SKM-1 (cell line): Measurements from ENCODE around the gene SRL.
"Not testable (repeated sequence)": the region's sequence is repeated elsewhere in the genome, so short reads cannot be mapped to it uniquely, and the experiment has no call there.

Source experiments
- DNase-seq: peaks from one replicate; lab custom pipeline; 2025; ENCODE audit not compliant: unreplicated experiment; lab: John Stamatoyannopoulos, UW

Gene SRL

GRCh38 chr16:4227040-4227332 is 14.9 kb downstream of the SRL start:
- no peak for DNase-seq

DNA sequence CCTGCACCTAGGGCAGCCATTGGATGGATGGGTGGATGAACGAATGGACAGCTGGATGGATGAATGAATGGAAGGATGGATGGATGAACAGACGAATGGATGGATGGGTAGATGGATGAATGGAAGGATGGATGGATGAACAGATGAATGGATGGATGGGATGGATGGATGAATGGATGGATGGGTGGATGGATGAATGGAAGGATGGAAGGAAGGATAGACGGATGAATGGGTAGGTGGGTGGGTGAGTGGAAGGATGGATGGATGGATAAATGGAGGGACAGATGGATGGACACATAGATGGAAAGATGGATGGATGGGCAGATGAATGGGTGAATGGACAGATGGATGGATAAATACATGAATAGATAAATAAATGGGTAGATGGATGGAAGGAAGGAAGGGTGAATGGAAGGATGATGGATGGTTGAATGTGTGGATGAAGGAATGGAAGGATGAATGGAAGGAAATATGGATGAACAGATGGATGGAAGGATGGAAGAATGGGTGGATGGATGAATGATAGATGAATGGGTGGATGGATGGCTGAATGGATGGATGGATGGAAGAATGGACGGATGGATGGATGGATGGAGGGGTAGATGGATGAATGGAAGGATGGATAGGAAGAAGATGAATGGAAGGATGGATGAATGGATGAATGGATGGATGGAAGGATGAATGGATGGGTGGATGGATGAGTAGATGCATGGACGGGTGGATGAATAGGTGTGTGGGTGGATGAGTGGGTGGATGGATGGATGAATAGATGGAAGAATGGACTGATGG is 15.4 kb downstream of the SRL start:
- DNase-seq: no peak

- no peak for DNase-seq
Observed at GRCh38 chr16:4225075-4225474, 16.8 kb downstream of the SRL start.

DNA sequence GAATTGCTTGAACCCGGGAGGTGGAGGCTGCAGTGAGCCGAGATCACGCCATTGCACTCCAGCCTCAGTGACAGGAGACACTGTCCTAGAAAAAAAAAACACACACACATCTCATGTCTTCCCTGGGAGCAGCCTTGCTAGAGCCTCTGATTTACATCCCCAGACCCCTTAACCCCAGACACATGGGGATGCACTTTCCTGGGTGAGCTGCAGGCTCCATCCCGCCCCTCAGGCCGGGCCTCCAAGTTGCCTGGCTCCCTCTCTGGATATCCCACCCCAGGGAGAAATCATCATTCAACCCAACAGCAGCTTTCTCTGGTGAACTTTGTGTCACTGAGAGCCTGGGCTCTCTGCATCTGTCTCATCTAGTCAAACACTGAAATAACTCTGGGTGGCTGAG is 21.5 kb downstream of the SRL start:
- DNase-seq: no peak

- DNase-seq: no peak
Observed at GRCh38 chr16:4218202-4218601, 23.7 kb downstream of the SRL start.

- DNase-seq: no peak
Observed at GRCh38 chr16:4217204-4218131, 24.4 kb downstream of the SRL start.

DNA sequence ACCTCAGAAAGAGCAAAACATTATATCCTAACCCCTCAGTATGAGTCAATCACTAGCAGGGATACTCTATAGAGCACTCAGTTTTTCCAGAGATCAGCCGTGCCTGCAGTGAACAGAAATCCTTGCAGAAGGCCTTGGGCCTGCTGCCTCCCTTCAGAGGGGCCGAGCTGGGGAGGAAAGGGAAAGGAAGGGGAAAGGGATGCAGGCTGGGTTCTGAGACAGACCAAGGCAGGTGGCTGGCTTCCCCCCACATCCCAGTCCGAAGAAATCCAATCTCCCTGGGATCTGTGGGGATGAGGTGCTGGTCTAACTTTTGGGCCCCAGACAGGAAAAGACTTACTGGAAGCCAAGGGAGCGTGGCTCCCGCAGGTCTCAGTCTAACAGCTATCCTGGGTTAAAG is 25.3 kb downstream of the SRL start:
- DNase-seq: no peak

DNA sequence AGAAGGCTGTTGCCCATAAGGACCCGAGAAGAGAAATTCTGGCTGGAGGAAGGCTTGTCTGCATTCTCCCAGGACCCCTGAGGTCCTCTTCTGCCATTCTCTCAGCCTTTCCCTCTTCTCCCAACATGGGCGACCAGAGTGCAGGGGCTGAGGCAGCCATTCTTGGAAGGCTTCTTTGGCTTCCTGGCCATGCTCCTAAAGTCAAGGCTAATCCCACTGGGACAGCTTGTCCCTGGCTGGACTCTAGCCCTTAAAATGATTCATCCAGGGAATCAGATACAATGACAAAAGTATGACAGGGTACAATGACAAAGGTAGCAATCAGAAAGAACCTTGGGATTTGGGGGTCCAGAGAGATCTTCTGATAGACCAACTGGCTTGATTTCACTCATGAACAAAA is 26.8 kb downstream of the SRL start:
- DNase-seq: no peak

GRCh38 chr16:4214215-4214621 is 27.7 kb downstream of the SRL start:
- DNase-seq: no peak

- no peak for DNase-seq
Observed at GRCh38 chr16:4213737-4214136, 28.1 kb downstream of the SRL start.

GRCh38 chr16:4212934-4213296 is 29.0 kb downstream of the SRL start:
- no peak for DNase-seq

DNA sequence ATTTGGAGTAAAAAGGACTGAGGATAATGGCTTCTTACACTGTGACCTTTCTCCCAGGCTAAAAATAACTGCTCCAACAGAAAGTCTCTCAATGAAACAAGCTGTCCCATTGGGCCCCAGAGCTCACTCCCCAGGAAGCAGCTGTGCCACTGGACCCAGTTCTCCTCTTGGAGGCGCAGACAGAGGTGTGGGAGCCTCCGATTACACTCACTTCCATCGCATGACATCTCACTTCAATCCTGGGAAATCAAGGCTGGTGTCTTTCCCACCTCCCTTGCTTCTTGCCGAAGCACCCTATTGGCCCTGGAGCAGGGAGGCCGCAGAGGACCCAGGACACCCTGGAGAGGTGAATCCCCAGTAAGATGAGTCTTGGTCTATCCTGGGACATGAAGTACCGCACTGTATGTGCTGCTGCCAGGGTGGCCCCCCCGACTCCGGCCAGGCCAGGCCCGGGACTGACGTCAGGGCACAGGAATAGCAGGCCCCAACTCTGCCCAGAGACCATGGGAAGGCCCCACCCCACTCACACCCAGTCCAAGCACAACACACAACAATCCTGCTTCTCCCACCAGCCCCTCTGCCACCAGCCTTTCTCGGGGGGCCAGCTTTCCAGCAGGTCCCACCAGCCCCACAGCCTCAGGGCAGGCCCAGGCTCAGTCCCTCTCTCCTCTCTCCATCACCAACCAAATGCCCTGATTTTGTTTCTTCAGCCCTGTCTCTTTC is 29.5 kb downstream of the SRL start:
- no peak for DNase-seq

DNA sequence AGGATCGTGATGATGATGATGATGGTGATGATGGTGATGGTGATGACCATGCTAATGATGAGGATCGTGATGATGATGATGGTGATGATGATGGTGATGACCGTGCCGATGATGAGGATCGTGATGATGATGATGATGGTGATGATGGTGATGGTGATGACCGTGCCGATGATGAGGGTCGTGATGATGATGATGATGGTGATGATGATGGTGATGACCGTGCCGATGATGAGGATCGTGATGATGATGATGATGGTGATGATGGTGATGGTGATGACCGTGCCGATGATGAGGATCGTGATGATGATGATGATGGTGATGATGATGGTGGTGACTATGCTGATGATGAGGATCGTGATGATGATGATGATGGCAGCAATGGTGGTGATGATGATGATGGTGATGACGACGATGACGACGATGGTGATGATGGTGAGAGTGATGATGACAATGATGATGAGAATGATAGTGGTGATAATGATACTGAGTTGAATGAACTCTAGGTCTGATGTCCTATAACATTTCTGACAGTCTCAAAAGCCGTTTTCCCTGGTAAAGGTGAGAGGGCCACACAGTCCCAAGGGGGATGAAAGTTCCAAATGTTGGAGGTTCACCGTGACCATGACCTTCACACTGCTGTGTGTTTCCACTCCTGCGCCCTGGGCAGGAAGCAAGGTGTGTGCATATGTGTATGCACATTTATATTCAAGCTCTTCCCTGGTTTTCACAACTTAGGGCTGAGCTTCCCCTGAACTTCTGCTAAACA is 30.3 kb downstream of the SRL start:
- not testable (repeated sequence) for DNase-seq

DNA sequence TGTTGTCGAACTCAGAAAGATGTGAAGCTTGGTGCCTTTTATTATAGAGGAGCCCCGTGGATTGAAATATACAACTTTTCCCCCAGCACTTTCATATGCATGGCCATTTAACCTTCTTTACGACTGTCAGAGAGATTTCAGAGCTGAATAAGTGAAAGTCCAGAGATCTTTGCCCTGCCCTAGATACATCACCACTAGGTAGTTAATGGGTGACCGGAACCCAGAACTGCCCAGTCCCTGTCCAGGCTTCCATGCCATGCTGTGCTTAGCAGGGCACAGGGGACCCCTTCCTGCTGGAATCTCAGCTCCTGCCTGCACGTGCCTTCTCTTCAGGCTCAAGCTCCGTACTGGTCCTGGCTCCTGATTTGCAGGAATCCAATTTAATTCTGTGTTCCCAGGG is 32.2 kb downstream of the SRL start:
- DNase-seq: no peak

GRCh38 chr16:4208341-4208751 is 33.5 kb downstream of the SRL start:
- DNase-seq: no peak

DNA sequence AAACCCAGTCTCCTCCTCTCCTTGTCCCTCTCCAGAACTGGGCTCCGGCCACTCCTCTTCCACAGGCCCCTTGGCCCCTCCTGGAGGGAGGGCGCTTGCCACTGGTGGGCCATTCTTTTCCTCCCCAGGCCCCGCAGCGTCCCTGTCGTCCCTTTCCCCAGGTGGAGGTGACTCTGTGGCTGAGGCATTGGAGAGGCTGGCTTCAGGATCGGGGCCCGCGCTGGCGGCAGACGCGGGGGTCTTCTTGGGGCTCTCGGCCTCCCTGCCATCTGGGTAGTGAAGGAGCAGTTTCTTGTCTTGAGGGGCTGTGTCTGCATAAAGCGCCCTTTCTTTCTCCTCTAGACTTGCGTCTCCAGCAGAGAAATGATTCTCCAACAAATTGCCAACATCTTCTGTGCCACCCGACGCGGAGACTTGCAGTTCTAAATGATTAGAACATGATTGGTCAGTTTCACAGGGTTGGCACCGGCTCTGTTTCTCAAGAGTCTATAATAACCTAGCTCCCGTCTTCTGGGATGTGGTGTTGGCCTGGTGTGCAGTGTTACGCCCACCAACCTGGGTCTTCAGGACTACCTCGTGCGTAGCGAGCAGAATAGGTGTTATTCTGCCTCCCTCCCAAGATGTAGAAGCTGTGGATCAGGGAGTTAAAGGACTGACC is 34.1 kb downstream of the SRL start:
- DNase-seq: no peak

DNA sequence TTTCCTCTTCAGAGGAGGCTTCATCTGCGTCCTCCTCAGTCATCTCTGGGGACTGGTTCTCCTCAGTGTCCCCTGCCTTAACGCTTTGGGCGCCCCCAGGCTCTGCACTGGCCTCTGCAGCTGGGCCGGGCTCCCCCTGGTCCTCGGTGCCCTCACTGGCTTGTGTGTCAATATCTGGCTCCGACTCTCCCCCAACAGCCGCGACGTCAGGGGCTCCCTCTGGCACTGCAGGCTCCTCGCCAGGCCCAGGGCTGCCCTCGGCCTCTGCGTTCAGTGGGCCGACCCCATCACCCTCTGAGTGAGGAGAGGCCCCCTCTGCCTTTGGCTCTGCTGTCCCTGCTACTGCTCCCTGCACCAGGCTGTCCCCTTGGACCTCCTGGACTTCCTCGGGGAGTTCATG is 34.7 kb downstream of the SRL start:
- no peak for DNase-seq

DNA sequence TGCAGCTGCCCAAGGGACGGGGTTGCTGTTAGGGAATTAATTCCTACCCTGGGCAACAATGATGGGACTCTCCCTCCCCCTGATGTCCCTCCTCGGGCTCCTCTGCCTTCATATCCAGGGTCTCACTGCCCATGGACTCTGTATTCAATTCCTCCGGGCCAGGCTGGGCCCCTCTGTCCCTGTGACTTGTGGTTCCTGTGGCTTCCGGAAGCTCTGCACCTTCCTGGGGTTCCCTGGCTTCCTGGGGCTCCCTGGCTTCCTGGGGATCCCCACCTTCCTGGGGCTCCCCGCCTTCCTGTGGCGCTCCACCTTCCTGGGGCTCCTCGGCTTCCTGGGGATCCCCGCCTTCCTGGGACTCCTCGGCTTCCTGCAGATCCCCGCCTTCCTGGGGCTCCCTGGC is 35.2 kb downstream of the SRL start:
- no peak for DNase-seq

- DNase-seq: no peak
Observed at GRCh38 chr16:4205971-4206370, 35.9 kb downstream of the SRL start.

- DNase-seq: no peak
Observed at GRCh38 chr16:4204521-4204920, 37.4 kb downstream of the SRL start.

GRCh38 chr16:4203748-4204147 is 38.1 kb downstream of the SRL start:
- no peak for DNase-seq
